Suppressor macrophage treated with lipopolysaccharide for 4 hours (primary cell): ENCODE data around the gene FBXL7.

Source experiments
- DNase-seq: peaks from one replicate; pipeline ENCODE4 v3.0.0-alpha.2; 2020

Gene FBXL7

GRCh38 chr5:15977851-15978250 lies 477.9 kb downstream of the FBXL7 start:
- DNase-seq, result no peak

- no peak for DNase-seq
Measured at GRCh38 chr5:15980835-15981234, 480.9 kb downstream of the FBXL7 start.

GRCh38 chr5:15983392-15983791 lies 483.4 kb downstream of the FBXL7 start:
- DNase-seq, result no peak
